H1 (cell line): ENCODE data around the gene NABP1. TPM values are rescaled to one million over a fixed set of nuclear protein-coding genes. Genes with fewer than 3 reads are reported as not detected.
A peak's percentile ranks its signal among the peaks of the same experiment; 100 is the strongest.

ENCODE experiments used
- CTCF ChIA-PET: fragments of 300-600 bp; sonication (Branson Sonifier 250); formaldehyde crosslinking; loops from one replicate; lab custom pipeline; 2021; ENCODE audit not compliant: partially characterized antibody; lab: Charles Lee
- POLR2A ChIA-PET: fragments of 300-600 bp; sonication (Branson Sonifier 250); formaldehyde crosslinking; loops from one replicate; lab custom pipeline; 2021; ENCODE audit warnings: inconsistent platforms; ENCODE audit not compliant: partially characterized antibody; lab: Charles Lee
- DNase-seq, 2 experiments: peaks; one replicate each; pipeline versions ENCODE4 v3.0.0 to v3.0.0-alpha.2; 2010 to 2022; ENCODE audit warnings: low spot score in 2 of 2, low read depth in 1 of 2, mixed read lengths in 1 of 2
- FAIRE-seq: peaks from 2 replicates; lab custom pipeline; 2011; peaks lifted over from hg19 to GRCh38; lab: Jason Lieb, UNC
- H2AFZ ChIP-seq: 2 replicates; pipeline ENCODE4 v1.8.1; 2012; ENCODE audit warnings: low read length, inconsistent platforms
- H2AK5ac ChIP-seq: 2 replicates; pipeline ENCODE4 v1.6.1; 2013; ENCODE audit warnings: low read depth, low read length
- H2BK120ac ChIP-seq: replicated peaks from 2 replicates; pipeline ENCODE3; 2013; ENCODE audit warnings: low read depth, low read length, inconsistent platforms
- H2BK12ac ChIP-seq: 2 replicates; pipeline ENCODE4 v1.6.1; 2013; ENCODE audit warnings: low read depth, low read length
- H2BK15ac ChIP-seq: 2 replicates; pipeline ENCODE4 v1.6.1; 2013; ENCODE audit warnings: low read length
- H2BK20ac ChIP-seq: 2 replicates; pipeline ENCODE4 v1.6.1; 2013; ENCODE audit warnings: low read length
- H2BK5ac ChIP-seq: 2 replicates; pipeline ENCODE4 v1.6.1; 2013; ENCODE audit warnings: low read depth, low read length
- H3K14ac ChIP-seq: 2 replicates; pipeline ENCODE4 v1.6.1; 2013; ENCODE audit warnings: inconsistent platforms; ENCODE audit not compliant: insufficient read length
- H3K18ac ChIP-seq: 2 replicates; pipeline ENCODE4 v1.6.1; 2013; ENCODE audit warnings: low read length; ENCODE audit errors: extremely low read depth
- H3K23ac ChIP-seq: 2 replicates; pipeline ENCODE4 v1.6.1; 2013; ENCODE audit warnings: inconsistent platforms; ENCODE audit not compliant: insufficient read length
- H3K23me2 ChIP-seq: 2 replicates; pipeline ENCODE4 v1.6.1; 2013; ENCODE audit warnings: low read depth, low read length
- H3K27ac ChIP-seq: 2 replicates; pipeline ENCODE4 v1.6.1; 2011; ENCODE audit warnings: low read depth, low read length, inconsistent platforms
- H3K27me3 ChIP-seq, 4 experiments: replicated peaks in 1 of 4; 1 replicate in 1 of 4; 2 replicates in 3 of 4; pipeline versions ENCODE4 v1.6.1 to v1.8.1; 2011 to 2013; ENCODE audit warnings: low read length in 3 of 4, mild to moderate bottlenecking in 3 of 4, inconsistent platforms in 2 of 4, mixed read lengths in 2 of 4, moderate library complexity in 1 of 4; ENCODE audit not compliant: control insufficient read depth in 3 of 4, insufficient read depth in 3 of 4; ENCODE audit errors: extremely low read depth in 1 of 4
- H3K36me3 ChIP-seq, 4 experiments: 2 replicates each; pipeline versions ENCODE4 v1.6.1 to v1.8.1; 2011 to 2013; ENCODE audit warnings: mild to moderate bottlenecking in 4 of 4, low read length in 3 of 4, moderate library complexity in 2 of 4, control low read depth in 1 of 4, inconsistent platforms in 1 of 4; ENCODE audit not compliant: insufficient read depth in 4 of 4, control insufficient read depth in 2 of 4
- H3K4ac ChIP-seq: replicated peaks from 2 replicates; pipeline ENCODE3; 2013; ENCODE audit warnings: low read length, low read depth, mixed read lengths, inconsistent platforms; ENCODE audit not compliant: insufficient read length
- H3K4me1 ChIP-seq, 4 experiments: replicated peaks in 1 of 4; 1 replicate in 1 of 4; 2 replicates in 3 of 4; pipeline versions ENCODE4 v1.6.1 to v1.8.1; 2011 to 2013; ENCODE audit warnings: low read length in 3 of 4, inconsistent platforms in 2 of 4, mixed read lengths in 1 of 4; ENCODE audit not compliant: insufficient read depth in 4 of 4, control insufficient read depth in 3 of 4
- H3K4me2 ChIP-seq, 2 experiments: 2 replicates each; pipeline versions ENCODE4 v1.6.1 to v1.8.1; 2011 to 2013; ENCODE audit warnings: low read depth in 2 of 2, low read length in 2 of 2, control low read depth in 1 of 2, inconsistent platforms in 1 of 2, mild to moderate bottlenecking in 1 of 2; ENCODE audit not compliant: insufficient read depth in 1 of 2
- H3K4me3 ChIP-seq, 4 experiments: fragments of 200-600, 300-600 bp in 1 of 4; sonication (generic), shearing (Covaris generic), sonication (Bioruptor Twin) in 1 of 4; 2 replicates each; pipeline versions ENCODE4 v1.5.1 to v1.8.1; 2011 to 2016; ENCODE audit warnings: low read length in 4 of 4, low read depth in 3 of 4, control low read depth in 2 of 4, inconsistent platforms in 2 of 4, mild to moderate bottlenecking in 2 of 4, mixed read lengths in 1 of 4, moderate library complexity in 1 of 4; ENCODE audit not compliant: insufficient read depth in 2 of 4; ENCODE audit errors: extremely low read depth in 1 of 4
- H3K56ac ChIP-seq: replicated peaks from 2 replicates; pipeline ENCODE3; 2013; ENCODE audit warnings: low read depth, mild to moderate bottlenecking, mixed read lengths, low read length, inconsistent platforms; ENCODE audit not compliant: insufficient read length
- H3K79me1 ChIP-seq: 2 replicates; pipeline ENCODE4 v1.6.1; 2013; ENCODE audit warnings: low read depth, low read length, control low read depth
- H3K79me2 ChIP-seq, 2 experiments: 2 replicates each; pipeline versions ENCODE4 v1.6.1 to v1.8.1; 2012 to 2013; ENCODE audit warnings: low read length in 2 of 2, mild to moderate bottlenecking in 2 of 2, inconsistent platforms in 1 of 2; ENCODE audit not compliant: insufficient read depth in 2 of 2, control insufficient read depth in 1 of 2
- H3K9ac ChIP-seq, 4 experiments: replicated peaks in 1 of 4; 1 replicate in 1 of 4; 2 replicates in 3 of 4; pipeline versions ENCODE4 v1.6.1 to v1.8.1; 2011 to 2013; ENCODE audit warnings: low read depth in 3 of 4, low read length in 3 of 4, control low read depth in 2 of 4, mild to moderate bottlenecking in 2 of 4, moderate library complexity in 2 of 4, inconsistent platforms in 1 of 4; ENCODE audit errors: extremely low read depth in 1 of 4
- H3K9me3 ChIP-seq, 2 experiments: 2 replicates each; pipeline versions ENCODE4 v1.6.1 to v1.8.1; 2012 to 2013; ENCODE audit warnings: mild to moderate bottlenecking in 2 of 2, moderate library complexity in 2 of 2, control low read depth in 1 of 2, inconsistent platforms in 1 of 2, low read depth in 1 of 2, low read length in 1 of 2, mixed read lengths in 1 of 2; ENCODE audit not compliant: insufficient read depth in 2 of 2
- H4K20me1 ChIP-seq, 2 experiments: replicated peaks in 1 of 2; 2 replicates each; pipeline versions ENCODE3 to v1.8.1; 2011 to 2013; ENCODE audit warnings: inconsistent platforms in 2 of 2, low read length in 2 of 2, mild to moderate bottlenecking in 1 of 2; ENCODE audit not compliant: insufficient read depth in 2 of 2, control insufficient read depth in 1 of 2
- H4K5ac ChIP-seq: 2 replicates; pipeline ENCODE4 v1.6.1; 2013; ENCODE audit warnings: low read length, low read depth, mixed read lengths, inconsistent platforms; ENCODE audit not compliant: insufficient read length
- H4K8ac ChIP-seq: 2 replicates; pipeline ENCODE4 v1.8.0; 2013; ENCODE audit warnings: mild to moderate bottlenecking, moderate library complexity, low read length, inconsistent platforms; ENCODE audit not compliant: insufficient read depth; ENCODE audit errors: extremely low read depth
- H4K91ac ChIP-seq: replicated peaks from 2 replicates; pipeline ENCODE3; 2013; ENCODE audit warnings: low read length, mixed read lengths, inconsistent platforms; ENCODE audit not compliant: insufficient read length
- BCL11A ChIP-seq, 2 experiments: IDR thresholded peaks; one replicate each; pipeline ENCODE4 v1.6.1; 2011; ENCODE audit warnings: low read depth in 2 of 2, low read length in 2 of 2, mild to moderate bottlenecking in 2 of 2
- HDAC6 ChIP-seq: IDR thresholded peaks from one replicate; pipeline ENCODE4 v1.7.1; 2012; ENCODE audit warnings: low read depth, mild to moderate bottlenecking, inconsistent platforms, low read length, moderate library complexity
- NANOG ChIP-seq: IDR thresholded peaks from 2 replicates; pipeline ENCODE4 v1.6.1; 2011; ENCODE audit warnings: low read length, low read depth, mild to moderate bottlenecking, inconsistent platforms; ENCODE audit not compliant: insufficient read depth, poor library complexity, severe bottlenecking
- PHF8 ChIP-seq: fragments of 200-600 bp; sonication (generic); conservative IDR thresholded peaks from 2 replicates; pipeline ENCODE4 v1.7.1; 2012; ENCODE audit warnings: low read depth, mild to moderate bottlenecking, inconsistent platforms, low read length, moderate library complexity
- POLR2AphosphoS5 ChIP-seq: IDR thresholded peaks from 2 replicates; pipeline ENCODE4 v1.6.1; 2011; ENCODE audit warnings: low read depth, low read length
- SP1 ChIP-seq: IDR thresholded peaks from 2 replicates; pipeline ENCODE4 v1.6.1; 2011; ENCODE audit warnings: low read depth, low read length
- SP4 ChIP-seq: IDR thresholded peaks from 2 replicates; pipeline ENCODE4 v1.6.1; 2012; ENCODE audit warnings: low read length, inconsistent platforms
- USF2 ChIP-seq: IDR thresholded peaks from 2 replicates; pipeline ENCODE4 v1.6.1; 2011; ENCODE audit warnings: low read length, improper control_type of control experiment
- WGBS, 2 experiments: shearing (Covaris generic) in 1 of 2; methylation state at CpG; one replicate each; pipeline versions ENCODE4 v1.1.6 to v1.1.7; 2013 to 2015; ENCODE audit warnings: low lambda C conversion rate in 2 of 2, mixed read lengths in 2 of 2, inconsistent platforms in 1 of 2, low coverage in 1 of 2, missing lambda C conversion rate in 1 of 2; ENCODE audit not compliant: insufficient replicate concordance in 2 of 2, insufficient coverage in 1 of 2, insufficient read length in 1 of 2; ENCODE audit errors: extremely low coverage in 1 of 2, missing lambda C conversion rate in 1 of 2; 5-methylcytosine and 5-hydroxymethylcytosine counted together
- polyA plus RNA-seq, 7 experiments: library from polyadenylated mRNA; depleted of rRNA in 3 of 7; stranded (reverse) in 5 of 7; unstranded in 2 of 7; fragments of >200 nt in 5 of 7; fragments of 200-250 nt in 2 of 7; gene quantifications; 1 replicate in 5 of 7; 2 replicates in 1 of 7; 4 replicates in 1 of 7; pipeline versions ENCODE4 v1.2.1 to v1.2.3, GENCODE V29; 2011 to 2013; ENCODE audit warnings: missing spikeins in 2 of 7, mixed read lengths in 2 of 7
- total RNA-seq: library from RNA; stranded (reverse); fragmentation: NEBNext Ultra II Directional; extraction: Animal tissue kit (Norgen Biotek cat#: 25700); gene quantifications from 2 replicates; pipeline ENCODE4 v1.2.1, GENCODE V29; 2021

NABP1 gene
- total and polyA plus RNA-seq, 2 of the 8 experiments (the other 6 are each of a cell fraction or from before 2014, with no cell fraction given), result 0.63 to 4.8 TPM

- Histone ChIP-seq H3K9me3 (no peaks in the 10 kb centered on the region), H4K91ac (no peak overlapping the region), H2BK15ac (no peak overlapping the region), H3K4me1 (no peaks in the 10 kb centered on the region), H2BK20ac (no peak overlapping the region), H3K23ac (no peak overlapping the region), H2AK5ac (no peak overlapping the region), H4K20me1 (no peaks in the 10 kb centered on the region), H3K79me2 (no peaks in the 10 kb centered on the region), H4K8ac (no peak overlapping the region), H3K36me3 (no peaks in the 10 kb centered on the region), H2AFZ (peak overlapping the region; percentile 13; the same call in 1 of the 2 replicates), H3K4me3 (no peak overlapping the region), H2BK120ac (no peak overlapping the region), H3K23me2 (peaks cover 1% of the 10 kb centered on the region; the same call in 1 of the 2 replicates), H3K4ac (no peak overlapping the region), H3K4me2 (no peak overlapping the region), H2BK5ac (no peak overlapping the region), H3K18ac (no peak overlapping the region), H2BK12ac (no peak overlapping the region), H3K56ac (no peak overlapping the region), H3K27ac (no peak overlapping the region), H3K9ac (no peak overlapping the region), H3K79me1 (no peaks in the 10 kb centered on the region), H3K14ac (no peak overlapping the region), H4K5ac (no peak overlapping the region), H3K27me3 (no peaks in the 10 kb centered on the region)
- ChIA-PET CTCF (no interaction called here), POLR2A (no interaction called here)
- TF ChIP-seq USF2 (no peak), BCL11A (IDR thresholded peaks at IDR 0.05; ENCODE audit: low read depth in 2 of 2, low read length in 2 of 2) (no peak), HDAC6 (no peak), PHF8 (no peak), SP4 (no peak), POLR2AphosphoS5 (no peak), SP1 (no peak), NANOG (no peak)
- no peak for DNase-seq
- 87% methylated on average over 2 of the region's 2 CpGs; no CpG with 5 or more reads in 1 of the 2 experiments for WGBS, 2 experiments
- no peak for FAIRE-seq
These were observed 28.4 kb upstream of the NABP1 start for GRCh38 chr2:191649519-191649918.
